IgD-negative memory B cell (primary cell): ENCODE data around the gene MEGF6. TPM values are rescaled to one million over a fixed set of nuclear protein-coding genes. Genes with fewer than 3 reads are reported as not detected.

Experiments used
- H3K27ac Mint-ChIP-seq, 3 donors: one replicate each; pipeline ENCODE4 v1.8.0; 2020 to 2022; ENCODE audit warnings: mild to moderate bottlenecking in 3 of 3, mixed read lengths in 3 of 3, moderate library complexity in 1 of 3
- H3K27me3 Mint-ChIP-seq: one replicate; pipeline ENCODE4 v1.8.0; 2021; ENCODE audit warnings: mixed read lengths
- H3K36me3 Mint-ChIP-seq: one replicate; pipeline ENCODE4 v1.8.0; 2020; ENCODE audit warnings: mild to moderate bottlenecking, mixed read lengths
- H3K4me1 Mint-ChIP-seq, 3 donors: one replicate each; pipeline ENCODE4 v1.8.0; 2020 to 2022; ENCODE audit warnings: mixed read lengths in 3 of 3, mild to moderate bottlenecking in 1 of 3
- H3K4me3 Mint-ChIP-seq, 4 donors: one replicate each; pipeline ENCODE4 v1.8.0; 2020 to 2022; ENCODE audit warnings: mild to moderate bottlenecking in 4 of 4, mixed read lengths in 4 of 4, moderate library complexity in 3 of 4
- H3K9me3 Mint-ChIP-seq, 3 donors: one replicate each; pipeline ENCODE4 v1.8.0; 2020 to 2021; ENCODE audit warnings: mixed read lengths in 3 of 3, mild to moderate bottlenecking in 1 of 3
- polyA plus RNA-seq: library from polyadenylated mRNA; unstranded; fragments of 300-500 nt; fragmentation: Illumina TruSeq; gene quantifications from one replicate; pipeline ENCODE4 v1.2.3, GENCODE V29; 2021

The MEGF6 gene
- polyA plus RNA-seq, 1 donor from 2014 or later, result 2.3 TPM

- H3K27ac Mint-ChIP-seq, result peak overlapping the region in 1 of 3 donors; percentile 51
- peaks cover 38% of the 10 kb centered on the region for H3K27me3 Mint-ChIP-seq
- no peaks in the 10 kb centered on the region for H3K9me3 Mint-ChIP-seq
- H3K4me1 Mint-ChIP-seq, result peaks cover 19 to 52% (median 34%) of the 10 kb centered on the region in 3 donors
- H3K36me3 Mint-ChIP-seq, result no peaks in the 10 kb centered on the region
- H3K4me3 Mint-ChIP-seq, result peak overlapping the region; percentile 64 to 98 (median 86)
These were observed 40.0 kb upstream of the MEGF6 start for GRCh38 chr1:3651026-3651929.

GRCh38 chr1:3650248-3651025 lies 39.1 kb upstream of the MEGF6 start:
- H3K9me3 Mint-ChIP-seq, result no peaks in the 10 kb centered on the region
- H3K27me3 Mint-ChIP-seq, result peaks cover 31% of the 10 kb centered on the region
- H3K4me1 Mint-ChIP-seq, result peaks cover 17 to 43% (median 28%) of the 10 kb centered on the region in 3 donors
- H3K27ac Mint-ChIP-seq, result peak overlapping the region; percentile 63 to 90 (median 89)
- H3K36me3 Mint-ChIP-seq, result peaks cover 3% of the 10 kb centered on the region
- H3K4me3 Mint-ChIP-seq, result peak overlapping the region; percentile 84 to 98 (median 90)

GRCh38 chr1:3649342-3650247 lies 38.3 kb upstream of the MEGF6 start, which contains the start of gene WRAP73:
WRAP73 (minus strand) TSS chr1:3650103; CDS start chr1:3649999, 104 bp downstream.
- H3K9me3 Mint-ChIP-seq, result no peaks in the 10 kb centered on the region
- H3K4me1 Mint-ChIP-seq, result peaks cover 18 to 36% (median 27%) of the 10 kb centered on the region in 3 donors
- H3K36me3 Mint-ChIP-seq, result peaks cover 3% of the 10 kb centered on the region
- H3K27ac Mint-ChIP-seq, result peak within 1 kb of the TSS; percentile 63 to 90 (median 89)
- H3K27me3 Mint-ChIP-seq, result peaks cover 26% of the 10 kb centered on the region
- peak within 1 kb of the TSS; percentile 84 to 98 (median 90) for H3K4me3 Mint-ChIP-seq

GRCh38 chr1:3646596-3646995 lies 35.3 kb upstream of the MEGF6 start:
- H3K4me3 Mint-ChIP-seq, result no peak overlapping the region
- no peak overlapping the region for H3K27ac Mint-ChIP-seq
- peaks cover 15 to 29% (median 23%) of the 10 kb centered on the region in 3 donors for H3K4me1 Mint-ChIP-seq
- peaks cover 11% of the 10 kb centered on the region for H3K27me3 Mint-ChIP-seq
- peaks cover 6% of the 10 kb centered on the region for H3K36me3 Mint-ChIP-seq
- no peaks in the 10 kb centered on the region for H3K9me3 Mint-ChIP-seq

GRCh38 chr1:3645666-3646355 lies 34.5 kb upstream of the MEGF6 start:
- Mint-ChIP-seq H3K36me3 (peaks cover 6% of the 10 kb centered on the region), H3K4me1 (peaks cover 15 to 26% (median 18%) of the 10 kb centered on the region in 3 donors), H3K9me3 (no peaks in the 10 kb centered on the region), H3K27me3 (peaks cover 4% of the 10 kb centered on the region), H3K27ac (no peak overlapping the region), H3K4me3 (no peak overlapping the region)

- no peak overlapping the region for H3K4me3 Mint-ChIP-seq
- no peak overlapping the region for H3K27ac Mint-ChIP-seq
- H3K36me3 Mint-ChIP-seq, result peaks cover 6% of the 10 kb centered on the region
- H3K27me3 Mint-ChIP-seq, result peaks cover 2% of the 10 kb centered on the region
- H3K4me1 Mint-ChIP-seq, result peaks cover 13 to 22% (median 17%) of the 10 kb centered on the region in 3 donors
- H3K9me3 Mint-ChIP-seq, result no peaks in the 10 kb centered on the region
These were observed 33.9 kb upstream of the MEGF6 start for GRCh38 chr1:3645247-3645646.

- Mint-ChIP-seq H3K27me3 (no peaks in the 10 kb centered on the region), H3K27ac (no peak overlapping the region), H3K9me3 (no peaks in the 10 kb centered on the region), H3K36me3 (peaks cover 6% of the 10 kb centered on the region), H3K4me3 (no peak overlapping the region), H3K4me1 (peaks cover 12 to 17% (median 15%) of the 10 kb centered on the region in 3 donors)
These were observed 33.0 kb upstream of the MEGF6 start for GRCh38 chr1:3644273-3644672.

GRCh38 chr1:3642919-3643675 lies 31.8 kb upstream of the MEGF6 start:
- Mint-ChIP-seq H3K4me1 (peaks cover 3 to 5% (median 5%) of the 10 kb centered on the region in 3 donors), H3K4me3 (no peak overlapping the region), H3K36me3 (peaks cover 7% of the 10 kb centered on the region), H3K27ac (no peak overlapping the region), H3K9me3 (no peaks in the 10 kb centered on the region), H3K27me3 (no peaks in the 10 kb centered on the region)

- H3K4me3 Mint-ChIP-seq, result peak overlapping the region in 1 of 4 donors; percentile 13
- no peak overlapping the region for H3K27ac Mint-ChIP-seq
- peaks cover 0 to 5% (median 0%) of the 10 kb centered on the region in 3 donors for H3K4me1 Mint-ChIP-seq
- H3K36me3 Mint-ChIP-seq, result peaks cover 8% of the 10 kb centered on the region
- H3K9me3 Mint-ChIP-seq, result no peaks in the 10 kb centered on the region
- no peaks in the 10 kb centered on the region for H3K27me3 Mint-ChIP-seq
These were observed 30.5 kb upstream of the MEGF6 start for GRCh38 chr1:3641816-3642215.

- no peak overlapping the region for H3K27ac Mint-ChIP-seq
- no peak overlapping the region for H3K4me3 Mint-ChIP-seq
- H3K36me3 Mint-ChIP-seq, result peaks cover 11% of the 10 kb centered on the region
- H3K9me3 Mint-ChIP-seq, result no peaks in the 10 kb centered on the region
- peaks cover 0 to 5% (median 0%) of the 10 kb centered on the region in 3 donors for H3K4me1 Mint-ChIP-seq
- H3K27me3 Mint-ChIP-seq, result no peaks in the 10 kb centered on the region
These were observed 29.9 kb upstream of the MEGF6 start for GRCh38 chr1:3641046-3641760.

GRCh38 chr1:3640121-3640837 lies 29.0 kb upstream of the MEGF6 start:
- no peaks in the 10 kb centered on the region for H3K9me3 Mint-ChIP-seq

GRCh38 chr1:3639397-3639911 lies 28.1 kb upstream of the MEGF6 start:
- Mint-ChIP-seq H3K27me3 (no peaks in the 10 kb centered on the region), H3K4me3 (no peak overlapping the region), H3K36me3 (peaks cover 11% of the 10 kb centered on the region), H3K9me3 (no peaks in the 10 kb centered on the region), H3K27ac (no peak overlapping the region), H3K4me1 (peaks cover 0 to 3% (median 0%) of the 10 kb centered on the region in 3 donors)

More at GRCh38 chr1:3640121-3640837, 29.0 kb upstream of the MEGF6 start:
- Mint-ChIP-seq H3K36me3 (peaks cover 9% of the 10 kb centered on the region), H3K27me3 (no peaks in the 10 kb centered on the region), H3K27ac (no peak overlapping the region), H3K4me1 (peaks cover 0 to 4% (median 0%) of the 10 kb centered on the region in 3 donors), H3K4me3 (no peak overlapping the region)
